Neural progenitor cell (in vitro differentiated cells): Measurements from ENCODE around the gene TRAPPC6A. TPM values are rescaled to one million over a fixed set of nuclear protein-coding genes. Genes with fewer than 3 reads are reported as not detected.

Experiments used
- DNase-seq: peaks from one replicate; pipeline ENCODE4 v3.0.0-alpha.2; 2016; ENCODE audit warnings: low spot score
- H2AFZ ChIP-seq: fragments of 200-600 bp; sonication (generic); replicated peaks from 2 replicates; pipeline ENCODE4 v1.6.1; 2016; ENCODE audit warnings: antibody characterized with exemption
- H3F3A ChIP-seq: fragments of 200-600 bp; sonication (generic); 2 replicates; pipeline ENCODE4 v1.6.1; 2016; ENCODE audit warnings: antibody characterized with exemption, low read depth
- H3K27ac ChIP-seq: fragments of 200-600 bp; sonication (generic); 2 replicates; pipeline ENCODE4 v1.5.1; 2016; ENCODE audit warnings: mild to moderate bottlenecking
- H3K27me3 ChIP-seq: fragments of 200-600 bp; sonication (generic); 2 replicates; pipeline ENCODE4 v1.6.1; 2016; ENCODE audit warnings: mild to moderate bottlenecking, moderate library complexity
- H3K36me3 ChIP-seq: fragments of 200-600 bp; sonication (generic); 2 replicates; pipeline ENCODE4 v1.5.1; 2016
- H3K4me1 ChIP-seq: fragments of 200-600 bp; sonication (generic); 2 replicates; pipeline ENCODE4 v1.6.1; 2016; ENCODE audit warnings: mixed run types
- H3K4me2 ChIP-seq: fragments of 200-600 bp; sonication (generic); 2 replicates; pipeline ENCODE4 v1.6.1; 2016
- H3K4me3 ChIP-seq: fragments of 200-600 bp; sonication (generic); 2 replicates; pipeline ENCODE4 v1.5.1; 2016
- H3K79me2 ChIP-seq: fragments of 200-600 bp; sonication (generic); 2 replicates; pipeline ENCODE4 v1.6.1; 2016; ENCODE audit warnings: low read depth
- H3K9ac ChIP-seq: fragments of 200-600 bp; sonication (generic); 2 replicates; pipeline ENCODE4 v1.6.1; 2016
- H3K9me3 ChIP-seq: fragments of 200-600 bp; sonication (generic); 2 replicates; pipeline ENCODE4 v1.5.1; 2016; ENCODE audit warnings: low read depth
- H4K20me1 ChIP-seq: fragments of 200-600 bp; sonication (generic); 2 replicates; pipeline ENCODE4 v1.6.1; 2016; ENCODE audit warnings: low read depth
- H3K27ac Mint-ChIP-seq: 3 replicates; pipeline ENCODE4 v1.8.0; 2021; ENCODE audit warnings: mixed read lengths
- H3K27me3 Mint-ChIP-seq: 2 replicates; pipeline ENCODE4 v1.8.0; 2022; ENCODE audit warnings: low read depth, mild to moderate bottlenecking, inconsistent platforms, moderate library complexity, mixed read lengths; ENCODE audit not compliant: insufficient read depth
- H3K36me3 Mint-ChIP-seq: 3 replicates; pipeline ENCODE4 v1.8.0; 2021; ENCODE audit warnings: mixed read lengths
- H3K4me1 Mint-ChIP-seq: 3 replicates; pipeline ENCODE4 v1.8.0; 2021; ENCODE audit warnings: mixed read lengths
- H3K4me3 Mint-ChIP-seq: 3 replicates; pipeline ENCODE4 v1.8.0; 2021; ENCODE audit warnings: mild to moderate bottlenecking, moderate library complexity, mixed read lengths
- H3K9me3 Mint-ChIP-seq: 3 replicates; pipeline ENCODE4 v1.8.0; 2020; ENCODE audit warnings: mixed read lengths
- EZH2 ChIP-seq: fragments of 200-600 bp; sonication (generic); IDR thresholded peaks from 2 replicates; pipeline ENCODE4 v1.6.1; 2017; ENCODE audit warnings: antibody characterized with exemption, mild to moderate bottlenecking, moderate library complexity
- EZH2phosphoT487 ChIP-seq: fragments of 200-600 bp; sonication (generic); IDR thresholded peaks from 2 replicates; pipeline ENCODE4 v1.6.1; 2017; ENCODE audit warnings: antibody characterized with exemption
- total RNA-seq: library from RNA; depleted of rRNA; stranded (reverse); fragments of >200 nt; gene quantifications from 2 replicates; pipeline ENCODE4 v1.2.3, GENCODE V29; 2015; ENCODE audit warnings: low replicate concordance
- TF ChIP-seq, protein P1 (sequence below): fragments of 200-600 bp; sonication (generic); IDR thresholded peaks from 2 replicates; pipeline ENCODE4 v1.5.1; 2017; ENCODE audit warnings: antibody characterized with exemption, mild to moderate bottlenecking

Gene TRAPPC6A
- total RNA-seq, 1 donor from 2014 or later = 24.7 TPM

DNA sequence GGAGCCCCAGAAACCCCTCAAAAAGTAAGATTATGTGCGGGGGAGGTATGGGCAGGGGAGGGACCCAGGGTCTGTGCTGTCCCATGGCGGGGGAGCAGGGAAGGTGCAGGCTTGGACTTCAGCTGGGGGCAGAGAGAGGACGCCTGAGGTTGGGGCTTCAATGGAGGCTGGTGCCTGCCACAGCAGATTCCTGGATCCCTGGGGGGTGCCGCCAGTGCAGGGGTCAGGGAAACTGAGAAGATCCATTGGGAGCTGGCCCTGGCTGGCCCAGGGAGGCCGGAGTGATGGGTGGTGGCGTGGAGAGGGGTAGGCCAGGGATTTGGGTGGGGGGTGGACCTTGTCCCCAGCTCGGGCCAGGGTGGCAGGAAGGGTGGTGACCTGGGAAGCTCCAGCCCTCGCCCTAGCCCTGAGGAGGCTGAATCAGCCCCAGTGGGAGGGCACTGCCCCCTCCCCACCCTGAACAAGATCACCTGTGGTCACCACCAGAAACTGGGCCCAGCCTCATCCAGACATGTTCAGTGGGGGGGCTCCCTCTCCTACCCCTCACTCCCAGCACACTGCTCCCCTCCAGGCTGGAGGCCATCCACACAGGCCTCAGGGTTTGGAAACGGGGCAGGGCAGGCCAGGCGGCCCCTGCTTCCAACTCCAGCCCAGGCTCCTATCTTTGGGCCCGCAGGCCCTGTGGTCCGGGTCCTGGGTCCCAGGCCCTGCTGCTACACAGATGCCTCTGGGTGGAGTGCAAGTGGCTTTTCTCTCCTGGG lies 18.6 kb downstream of the TRAPPC6A start:
- Mint-ChIP-seq H3K27ac (no peak overlapping the region), H3K4me3 (no peak overlapping the region), H3K27me3 (peaks cover 4% of the 10 kb centered on the region), H3K36me3 (no peaks in the 10 kb centered on the region), H3K4me1 (peaks cover 12% of the 10 kb centered on the region), H3K9me3 (no peaks in the 10 kb centered on the region)
- H3K9me3 ChIP-seq = no peaks in the 10 kb centered on the region
- DNase-seq = no peak
- no peak overlapping the region for H3K4me2 ChIP-seq
- no peaks in the 10 kb centered on the region for H3F3A ChIP-seq
- H3K79me2 ChIP-seq = no peaks in the 10 kb centered on the region
- peaks cover 6% of the 10 kb centered on the region for H3K4me1 ChIP-seq
- H3K4me3 ChIP-seq = no peak overlapping the region
- peaks cover 7% of the 10 kb centered on the region for H4K20me1 ChIP-seq
- H3K9ac ChIP-seq = no peak overlapping the region
- H2AFZ ChIP-seq = no peak overlapping the region
- peaks cover 47% of the 10 kb centered on the region for H3K27me3 ChIP-seq
- TF ChIP-seq EZH2phosphoT487 (no peak), EZH2 (no peak)
- TF ChIP-seq, protein P1, sequence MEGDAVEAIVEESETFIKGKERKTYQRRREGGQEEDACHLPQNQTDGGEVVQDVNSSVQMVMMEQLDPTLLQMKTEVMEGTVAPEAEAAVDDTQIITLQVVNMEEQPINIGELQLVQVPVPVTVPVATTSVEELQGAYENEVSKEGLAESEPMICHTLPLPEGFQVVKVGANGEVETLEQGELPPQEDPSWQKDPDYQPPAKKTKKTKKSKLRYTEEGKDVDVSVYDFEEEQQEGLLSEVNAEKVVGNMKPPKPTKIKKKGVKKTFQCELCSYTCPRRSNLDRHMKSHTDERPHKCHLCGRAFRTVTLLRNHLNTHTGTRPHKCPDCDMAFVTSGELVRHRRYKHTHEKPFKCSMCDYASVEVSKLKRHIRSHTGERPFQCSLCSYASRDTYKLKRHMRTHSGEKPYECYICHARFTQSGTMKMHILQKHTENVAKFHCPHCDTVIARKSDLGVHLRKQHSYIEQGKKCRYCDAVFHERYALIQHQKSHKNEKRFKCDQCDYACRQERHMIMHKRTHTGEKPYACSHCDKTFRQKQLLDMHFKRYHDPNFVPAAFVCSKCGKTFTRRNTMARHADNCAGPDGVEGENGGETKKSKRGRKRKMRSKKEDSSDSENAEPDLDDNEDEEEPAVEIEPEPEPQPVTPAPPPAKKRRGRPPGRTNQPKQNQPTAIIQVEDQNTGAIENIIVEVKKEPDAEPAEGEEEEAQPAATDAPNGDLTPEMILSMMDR = no peak
- H3K36me3 ChIP-seq = no peaks in the 10 kb centered on the region
- H3K27ac ChIP-seq = no peak overlapping the region

DNA sequence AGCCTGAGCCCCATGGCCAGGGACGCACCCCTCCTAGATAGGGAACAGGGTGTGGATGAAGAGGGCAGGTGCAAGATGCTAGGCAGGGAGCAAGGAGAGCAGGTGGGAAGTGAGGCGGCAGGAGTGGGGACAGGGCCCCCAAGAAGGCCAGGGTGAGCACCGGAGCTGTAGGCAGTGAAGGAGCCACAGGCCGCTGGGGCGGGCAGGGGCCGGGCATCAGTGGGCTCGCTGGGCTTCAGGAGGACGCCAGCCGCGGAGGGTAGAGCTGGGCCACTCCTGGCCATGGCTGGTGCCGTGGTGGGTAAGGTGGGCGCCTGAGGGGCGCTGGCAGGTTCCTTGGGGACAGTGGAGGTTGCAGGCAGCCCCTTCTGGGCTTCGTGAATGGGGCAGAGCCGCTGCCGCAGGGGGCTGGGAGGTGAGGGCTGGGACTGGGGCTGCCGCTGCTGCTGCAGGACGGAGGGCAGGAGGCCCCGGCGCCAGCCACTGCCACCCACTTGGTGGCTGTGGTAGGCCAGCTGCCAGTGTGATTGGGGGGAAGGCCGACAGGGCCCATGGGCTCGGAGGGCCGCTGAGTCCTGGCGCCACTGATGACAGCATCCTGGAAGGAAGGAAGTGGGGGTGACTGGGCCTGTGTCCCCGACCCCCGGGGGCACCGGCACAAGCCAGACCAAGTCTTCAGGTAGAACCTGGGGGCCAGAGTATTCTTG lies 19.4 kb downstream of the TRAPPC6A start:
- H3K9me3 Mint-ChIP-seq = no peaks in the 10 kb centered on the region
- no peaks in the 10 kb centered on the region for H3K79me2 ChIP-seq
- peaks cover 7% of the 10 kb centered on the region for H3K27me3 Mint-ChIP-seq
- no peaks in the 10 kb centered on the region for H3K36me3 ChIP-seq
- peaks cover 19% of the 10 kb centered on the region for H3K4me1 Mint-ChIP-seq
- TF ChIP-seq EZH2phosphoT487 = no peak
- no peak for TF ChIP-seq EZH2
- TF ChIP-seq, protein P1 = no peak
- H3K4me2 ChIP-seq = no peak overlapping the region
- no peak overlapping the region for H3K27ac ChIP-seq
- H3K9me3 ChIP-seq = no peaks in the 10 kb centered on the region
- no peak overlapping the region for H3K4me3 ChIP-seq
- H3F3A ChIP-seq = peaks cover 5% of the 10 kb centered on the region
- H2AFZ ChIP-seq = no peak overlapping the region
- peaks cover 55% of the 10 kb centered on the region for H3K27me3 ChIP-seq
- no peak overlapping the region for H3K9ac ChIP-seq
- H3K4me1 ChIP-seq = peaks cover 11% of the 10 kb centered on the region
- H3K27ac Mint-ChIP-seq = peak overlapping the region; percentile 15
- DNase-seq = no peak
- peaks cover 7% of the 10 kb centered on the region for H4K20me1 ChIP-seq
- no peaks in the 10 kb centered on the region for H3K36me3 Mint-ChIP-seq
- no peak overlapping the region for H3K4me3 Mint-ChIP-seq

DNA sequence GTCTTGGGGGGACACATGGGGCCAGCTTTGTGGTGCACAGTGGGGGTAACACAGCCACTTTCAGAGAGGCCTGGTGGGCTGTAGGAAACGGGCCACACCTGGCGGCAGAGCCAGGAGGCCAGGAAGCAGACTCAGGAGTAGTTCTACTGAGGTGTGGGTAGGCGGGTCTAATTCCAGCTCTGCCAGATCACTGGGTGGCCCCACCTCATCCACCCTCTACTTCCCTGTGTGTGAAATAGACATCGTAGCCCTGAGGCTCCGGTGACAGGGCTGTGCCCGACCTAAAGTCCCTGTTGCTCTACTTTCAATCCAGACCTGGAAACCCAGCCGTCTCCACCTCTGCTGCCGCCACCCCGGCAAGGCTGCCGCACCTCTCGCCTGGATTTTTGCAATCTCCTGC lies 21.3 kb downstream of the TRAPPC6A start:
- peaks cover 11% of the 10 kb centered on the region for H3K4me1 ChIP-seq
- H3K27ac ChIP-seq = no peak overlapping the region
- H3K36me3 ChIP-seq = no peaks in the 10 kb centered on the region
- H4K20me1 ChIP-seq = peaks cover 13% of the 10 kb centered on the region
- TF ChIP-seq EZH2 = no peak
- TF ChIP-seq, protein P1 = no peak
- no peak for TF ChIP-seq EZH2phosphoT487
- Mint-ChIP-seq H3K27ac (peak overlapping the region; percentile 80), H3K4me3 (peak overlapping the region; percentile 68), H3K27me3 (peaks cover 13% of the 10 kb centered on the region), H3K4me1 (peaks cover 19% of the 10 kb centered on the region), H3K9me3 (no peaks in the 10 kb centered on the region), H3K36me3 (no peaks in the 10 kb centered on the region)
- H3K4me2 ChIP-seq = no peak overlapping the region
- no peak overlapping the region for H2AFZ ChIP-seq
- H3K27me3 ChIP-seq = peaks cover 71% of the 10 kb centered on the region
- no peak overlapping the region for H3K9ac ChIP-seq
- no peaks in the 10 kb centered on the region for H3K79me2 ChIP-seq
- no peak overlapping the region for H3K4me3 ChIP-seq
- no peak for DNase-seq
- peaks cover 23% of the 10 kb centered on the region for H3F3A ChIP-seq
- H3K9me3 ChIP-seq = no peaks in the 10 kb centered on the region
